ENCODE measurements around the gene PHF5A. TPM values are rescaled to one million over a fixed set of nuclear protein-coding genes. Genes with fewer than 3 reads are reported as not detected.

The PHF5A gene
- total RNA-seq, 1 donor from 2014 or later: 32.9 TPM

- peaks cover 36% of the 10 kb centered on the region for H3K36me3 ChIP-seq
- H3K27me3 ChIP-seq: no peaks in the 10 kb centered on the region
- no peak for TF ChIP-seq CTCF (IDR thresholded peaks at IDR 0.05)
- no peak overlapping the region for H3K27ac ChIP-seq
- no peaks in the 10 kb centered on the region for H3K4me1 ChIP-seq
- H3K4me3 ChIP-seq: no peak overlapping the region
- ATAC-seq (no peak), DNase-seq (no peak)
- no peaks in the 10 kb centered on the region for H3K9me3 ChIP-seq
- intact Hi-C loops (cut with DNase I): no loop called here
These were observed 29.9 kb upstream of the PHF5A start for GRCh38 chr22:41498303-41498835.

GRCh38 chr22:41491374-41492100 is 23.0 kb upstream of the PHF5A start:
- no peaks in the 10 kb centered on the region for H3K27me3 ChIP-seq
- no peaks in the 10 kb centered on the region for H3K9me3 ChIP-seq
- no peak for DNase-seq
- no peak overlapping the region for H3K4me3 ChIP-seq
- intact Hi-C loops (cut with DNase I): no loop called here
- TF ChIP-seq CTCF (IDR thresholded peaks at IDR 0.05): no peak
- H3K36me3 ChIP-seq: no peaks in the 10 kb centered on the region
- peaks cover 34% of the 10 kb centered on the region for H3K4me1 ChIP-seq
- H3K27ac ChIP-seq: peak overlapping the region; percentile 12
- ATAC-seq: peak; percentile 66

GRCh38 chr22:41488596-41489385 is 20.3 kb upstream of the PHF5A start:
- Histone ChIP-seq H3K36me3 (no peaks in the 10 kb centered on the region), H3K4me3 (no peak overlapping the region), H3K27me3 (no peaks in the 10 kb centered on the region), H3K27ac (no peak overlapping the region), H3K9me3 (no peaks in the 10 kb centered on the region), H3K4me1 (peaks cover 34% of the 10 kb centered on the region)
- intact Hi-C loops (cut with DNase I): no loop called here
- no peak for DNase-seq
- no peak for TF ChIP-seq CTCF (IDR thresholded peaks at IDR 0.05)
- no peak for ATAC-seq

- no peak for DNase-seq
- intact Hi-C loops (cut with DNase I): no loop called here
- Histone ChIP-seq H3K4me1 (peaks cover 34% of the 10 kb centered on the region), H3K36me3 (no peaks in the 10 kb centered on the region), H3K27ac (no peak overlapping the region), H3K4me3 (no peak overlapping the region), H3K27me3 (no peaks in the 10 kb centered on the region), H3K9me3 (no peaks in the 10 kb centered on the region)
- TF ChIP-seq CTCF (IDR thresholded peaks at IDR 0.05): no peak
- no peak for ATAC-seq
These were observed 19.6 kb upstream of the PHF5A start for GRCh38 chr22:41488076-41488475.

DNA sequence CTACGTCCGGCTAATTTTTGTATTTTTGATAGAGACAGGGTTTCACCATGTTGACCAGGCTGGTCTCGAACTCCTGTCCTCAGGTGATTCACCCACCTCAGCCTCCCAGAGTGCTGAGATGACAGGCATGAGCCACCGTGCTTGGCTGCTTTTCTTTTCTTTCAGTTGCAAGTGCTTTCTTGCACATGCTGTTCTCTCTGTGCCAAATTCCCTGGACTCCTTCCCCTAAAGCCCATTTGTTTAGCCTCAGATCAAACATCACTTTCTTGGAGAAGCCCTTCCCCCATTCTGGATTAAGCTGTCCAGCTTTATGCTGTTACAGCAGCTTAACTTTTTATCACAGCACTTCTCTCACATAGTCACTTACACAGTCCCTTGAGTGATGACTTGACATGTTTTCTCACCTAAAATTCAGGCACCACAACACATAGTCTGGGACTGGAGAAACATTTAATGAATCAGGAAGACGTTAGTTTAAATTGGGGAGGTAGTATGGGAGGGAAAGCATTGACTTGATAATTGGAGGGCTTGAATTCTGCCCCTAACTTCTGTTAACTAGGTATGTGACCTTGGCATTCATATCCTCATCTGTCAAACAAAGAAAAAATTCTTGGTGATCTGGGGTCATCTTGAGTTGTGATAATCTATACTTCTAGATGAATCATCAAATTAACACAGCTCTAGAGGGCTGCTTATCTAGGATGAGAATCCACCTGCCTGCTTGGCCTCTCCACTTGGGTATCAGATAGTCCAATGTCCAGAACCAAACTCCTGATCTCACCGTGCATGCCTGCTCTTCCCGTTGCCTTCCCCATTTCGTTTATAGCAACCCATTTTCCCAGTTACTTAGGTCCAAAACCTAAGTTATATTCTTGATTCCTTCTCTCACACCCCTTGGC is 18.8 kb upstream of the PHF5A start:
- DNase-seq (no peak), ATAC-seq (no peak)

More for the DNA sequence above, 18.8 kb upstream of the PHF5A start:
- intact Hi-C loops (cut with DNase I): no loop called here
- H3K4me3 ChIP-seq: no peak overlapping the region
- H3K27ac ChIP-seq: no peak overlapping the region
- H3K27me3 ChIP-seq: no peaks in the 10 kb centered on the region
- no peaks in the 10 kb centered on the region for H3K9me3 ChIP-seq
- H3K4me1 ChIP-seq: peaks cover 33% of the 10 kb centered on the region
- H3K36me3 ChIP-seq: no peaks in the 10 kb centered on the region
- TF ChIP-seq CTCF (IDR thresholded peaks at IDR 0.05): no peak
